ENCODE measurements around the gene ISCU. TPM values are rescaled to one million over a fixed set of nuclear protein-coding genes. Genes with fewer than 3 reads are reported as not detected.
"Not testable (repeated sequence)": the region's sequence is repeated elsewhere in the genome, so short reads cannot be mapped to it uniquely, and the experiment has no call there.

The ISCU gene
- total and polyA plus RNA-seq, 4 experiments from 2014 or later, result 182 to 316 (median 231) TPM

- CTCF ChIA-PET (ENCODE audit: partially characterized antibody), result interaction anchor here (0.7 to 13.8 kb wide), 49 partner anchors 9 to 480 kb away, joined by 3 to 463 read pairs (median 6); partner anchors contain the start of genes ISCU, SART3, SELPLG and TMEM119
- peak overlapping the region; percentile 78 for H3K27ac ChIP-seq (ENCODE audit: low read depth, low read length)
- no peaks in the 10 kb centered on the region for H3K27me3 ChIP-seq (ENCODE audit: insufficient read depth, low read length)
- H3K9me3 ChIP-seq (ENCODE audit: control insufficient read depth in 1 of 2, low read length in 2 of 2), result no peaks in the 10 kb centered on the region
- Mint-ChIP-seq H3K9me3 (peaks cover 0 to 11% (median 1%) of the 10 kb centered on the region in 8 donors), H3K27ac (peak overlapping the region; percentile 92 to 99 (median 96)), H3K4me3 (peak overlapping the region in 7 of 8 donors; percentile 40 to 86 (median 69)), H3K27me3 (no peaks in the 10 kb centered on the region), H3K4me1 (peaks cover 42 to 71% (median 58%) of the 10 kb centered on the region in 4 donors), H3K36me3 (peaks cover 38 to 51% of the 10 kb centered on the region in 2 donors)
- peaks cover 16% of the 10 kb centered on the region for H3K36me3 ChIP-seq (ENCODE audit: insufficient read depth, low read length)
- peak; percentile 51 to 95 (median 64) for DNase-seq
- POLR2A ChIA-PET (ENCODE audit: partially characterized antibody), result interaction anchor here (0.6 to 9.9 kb wide), 16 partner anchors 14 to 221 kb away, joined by 3 to 310 read pairs (median 7); partner anchors contain the start of genes CORO1C, ISCU, SART3 and SELPLG
- intact Hi-C loops (cut with micrococcal nuclease), result loop anchor here (5.0 kb wide), 1 partner anchor 115 kb away; the partner anchor contains the start of gene CORO1C
- peak overlapping the region in 1 of 2 donors; percentile 31 for H3K4me3 ChIP-seq (ENCODE audit: low read length in 2 of 2)
- peaks cover 52% of the 10 kb centered on the region for H3K4me1 ChIP-seq (ENCODE audit: insufficient read depth, low read length)
These were observed 54.8 kb downstream of the ISCU start for GRCh38 chr12:108616941-108617858.

DNA sequence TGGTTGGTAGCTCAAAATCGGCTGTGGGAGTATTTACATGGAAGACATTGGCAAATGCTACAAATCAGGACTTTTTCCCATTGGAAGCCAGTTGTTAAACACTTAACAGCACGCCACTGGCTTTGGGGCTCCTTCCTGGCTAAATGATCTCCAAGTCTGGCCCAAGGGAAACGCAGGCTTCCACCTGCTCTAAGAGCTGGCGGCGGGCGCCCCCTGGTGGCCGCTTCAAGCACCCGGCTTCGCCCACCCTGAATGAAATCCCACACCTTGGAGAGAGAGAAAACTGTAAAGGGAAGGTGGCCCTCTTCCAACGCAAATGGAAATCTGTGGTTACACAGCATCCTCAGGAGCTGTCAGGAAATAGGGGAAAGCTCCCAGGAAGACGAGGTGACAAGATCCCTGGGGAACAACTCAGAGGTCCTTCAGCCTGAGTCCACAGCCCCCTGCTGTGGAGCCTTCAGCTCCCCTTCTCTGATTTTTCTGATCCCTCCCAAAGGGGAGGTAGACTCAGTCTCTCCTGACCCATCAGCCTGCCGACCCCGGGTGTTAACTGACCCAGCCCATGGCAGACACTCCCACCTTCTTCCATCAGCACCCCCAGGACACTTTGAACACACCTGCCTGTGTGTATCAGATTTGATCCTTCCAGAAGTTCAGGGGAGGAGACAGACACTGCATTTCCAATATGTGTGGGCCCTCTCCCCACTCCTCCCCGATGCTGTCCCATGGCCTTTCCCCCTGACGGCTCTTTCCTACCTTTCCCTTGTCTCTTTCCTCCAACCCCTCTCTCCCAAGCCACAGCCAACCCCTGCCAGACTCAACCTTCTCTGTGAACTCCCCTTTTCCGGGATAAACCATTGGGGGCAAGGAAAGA, 55.9 kb downstream of the ISCU start:
- Mint-ChIP-seq H3K9me3 (peaks cover 0 to 11% (median 1%) of the 10 kb centered on the region in 8 donors), H3K36me3 (peaks cover 43 to 62% of the 10 kb centered on the region in 2 donors), H3K4me3 (peak overlapping the region in 6 of 8 donors; percentile 19 to 59 (median 48)), H3K4me1 (peaks cover 47 to 78% (median 62%) of the 10 kb centered on the region in 4 donors), H3K27ac (peak overlapping the region; percentile 87 to 99 (median 95)), H3K27me3 (no peaks in the 10 kb centered on the region)
- Histone ChIP-seq H3K27me3 (ENCODE audit: insufficient read depth, low read length) (no peaks in the 10 kb centered on the region), H3K27ac (ENCODE audit: low read depth, low read length) (peak overlapping the region; percentile 78), H3K9me3 (ENCODE audit: control insufficient read depth in 1 of 2, low read length in 2 of 2) (no peaks in the 10 kb centered on the region), H3K4me1 (ENCODE audit: insufficient read depth, low read length) (peaks cover 64% of the 10 kb centered on the region), H3K4me3 (ENCODE audit: low read length in 2 of 2) (no peak overlapping the region), H3K36me3 (ENCODE audit: insufficient read depth, low read length) (peaks cover 27% of the 10 kb centered on the region)
- intact Hi-C loops (cut with micrococcal nuclease), result loop anchor here (1.0 to 5.0 kb wide), 6 partner anchors 14 to 185 kb away; partner anchors contain the start of gene CORO1C
- POLR2A ChIA-PET (ENCODE audit: partially characterized antibody), result interaction anchor here (1.0 to 9.9 kb wide), 14 partner anchors 13 to 220 kb away, joined by 3 to 310 read pairs (median 8); partner anchors contain the start of genes CORO1C, ISCU, SART3 and SELPLG
- CTCF ChIA-PET (ENCODE audit: partially characterized antibody), result interaction anchor here (0.7 to 13.8 kb wide), 54 partner anchors 10 to 479 kb away, joined by 3 to 463 read pairs (median 6); partner anchors contain the start of genes ISCU, SART3, SELPLG and TMEM119
- DNase-seq, result peak; percentile 73 to 78 (median 76)

GRCh38 chr12:108618953-108619274, 56.5 kb downstream of the ISCU start:
- H3K27ac Mint-ChIP-seq, result peak overlapping the region; percentile 83 to 99 (median 94)
- not testable (repeated sequence) for DNase-seq; H3K27me3 Mint-ChIP-seq; H3K27me3 ChIP-seq (ENCODE audit: insufficient read depth, low read length); H3K9me3 ChIP-seq (ENCODE audit: control insufficient read depth in 1 of 2, low read length in 2 of 2); H3K4me3 ChIP-seq (ENCODE audit: low read length in 2 of 2)
- intact Hi-C loops (cut with micrococcal nuclease), result loop anchor here (1.0 to 5.0 kb wide), 6 partner anchors 13 to 184 kb away; partner anchors contain the start of gene CORO1C
- peaks cover 50 to 83% (median 66%) of the 10 kb centered on the region in 4 donors for H3K4me1 Mint-ChIP-seq
- CTCF ChIA-PET (ENCODE audit: partially characterized antibody), result interaction anchor here (0.8 to 13.8 kb wide), 24 partner anchors 15 to 219 kb away, joined by 3 to 463 read pairs (median 7); partner anchors contain the start of genes ISCU, SART3, SELPLG and TMEM119
- Histone ChIP-seq H3K36me3 (ENCODE audit: insufficient read depth, low read length) (peaks cover 33% of the 10 kb centered on the region), H3K4me1 (ENCODE audit: insufficient read depth, low read length) (peaks cover 70% of the 10 kb centered on the region), H3K27ac (ENCODE audit: low read depth, low read length) (peak overlapping the region; percentile 78)
- peak overlapping the region in 1 of 8 donors; percentile 32 for H3K4me3 Mint-ChIP-seq
- peaks cover 48 to 68% of the 10 kb centered on the region in 2 donors for H3K36me3 Mint-ChIP-seq
- H3K9me3 Mint-ChIP-seq, result peaks cover 0 to 11% (median 1%) of the 10 kb centered on the region in 8 donors
- POLR2A ChIA-PET (ENCODE audit: partially characterized antibody), result interaction anchor here (1.0 to 9.9 kb wide), 7 partner anchors 12 to 184 kb away, joined by 3 to 310 read pairs (median 15); partner anchors contain the start of genes ISCU, SART3 and SELPLG

Other genes starting within 250 kb of the ISCU start
- under 1 TPM; 0.87 to 0.94 TPM for gene CMKLR1, start 223.3 kb upstream of the ISCU start, total RNA-seq
- under 1 TPM in 1 of 2 donors, not detected in 1; 0.08 TPM for gene CMKLR1, start 223.3 kb upstream of the ISCU start, polyA plus RNA-seq
- 10 to 100 TPM; 10.6 to 12.3 TPM for gene FICD, start 47.3 kb upstream of the ISCU start, total RNA-seq
- gene FICD, start 47.3 kb upstream of the ISCU start, polyA plus RNA-seq, result 1 to 10 TPM; 2.3 to 3.9 TPM
- 100 to 1,000 TPM; 101 to 112 TPM for gene SART3, start 1.4 kb upstream of the ISCU start, total RNA-seq
- 10 to 100 TPM; 25.9 to 52.5 TPM for gene SART3, start 1.4 kb upstream of the ISCU start, polyA plus RNA-seq
- gene TMEM119, start 35.5 kb downstream of the ISCU start, total RNA-seq, result under 1 TPM; 0.30 to 0.58 TPM
- gene TMEM119, start 35.5 kb downstream of the ISCU start, polyA plus RNA-seq, result under 1 TPM in 1 of 2 donors, not detected in 1; 0.42 TPM
- gene SELPLG, start 71.3 kb downstream of the ISCU start, total RNA-seq, result 100 to 1,000 TPM; 175 to 176 TPM
- gene SELPLG, start 71.3 kb downstream of the ISCU start, polyA plus RNA-seq, result 100 to 1,000 TPM; 485 to 781 TPM
- 10 to 100 TPM; 10.3 to 11.9 TPM for gene CORO1C, start 168.9 kb downstream of the ISCU start, total RNA-seq
- 10 to 100 TPM in 1 of 2 donors, 1 to 10 TPM in 1; 8.0 to 12.6 TPM for gene CORO1C, start 168.9 kb downstream of the ISCU start, polyA plus RNA-seq